Activated CD4-positive, alpha-beta memory T cell treated with anti-CD3 and anti-CD28 coated beads for 36 hours (primary cell): ENCODE data around the gene NPHP4. TPM values are rescaled to one million over a fixed set of nuclear protein-coding genes. Genes with fewer than 3 reads are reported as not detected.
A peak's percentile ranks its signal among the peaks of the same experiment; 100 is the strongest.

ENCODE experiments used
- CTCF ChIA-PET: fragments of 350-600 bp; sonication (Branson Sonifier 250); formaldehyde crosslinking; loops from one replicate; lab custom pipeline; 2021; ENCODE audit warnings: antibody characterized with exemption, inconsistent platforms; lab: Charles Lee
- POLR2A ChIA-PET: fragments of 350-600 bp; sonication (Branson Sonifier 250); formaldehyde crosslinking; loops from one replicate; lab custom pipeline; 2021; ENCODE audit warnings: antibody characterized with exemption; lab: Charles Lee
- DNase-seq: peaks from one replicate; pipeline ENCODE4 v3.0.0-alpha.2; 2020
- H3K27ac Mint-ChIP-seq: one replicate; pipeline ENCODE4 v1.8.0; 2021; ENCODE audit warnings: mixed read lengths
- H3K27me3 Mint-ChIP-seq: one replicate; pipeline ENCODE4 v1.8.0; 2021; ENCODE audit warnings: mixed read lengths
- H3K36me3 Mint-ChIP-seq: one replicate; pipeline ENCODE4 v1.8.0; 2021; ENCODE audit warnings: mixed read lengths
- H3K4me1 Mint-ChIP-seq: one replicate; pipeline ENCODE4 v1.8.0; 2021; ENCODE audit warnings: low read depth, mixed read lengths
- H3K4me3 Mint-ChIP-seq: one replicate; pipeline ENCODE4 v1.8.0; 2021; ENCODE audit warnings: mild to moderate bottlenecking, mixed read lengths
- H3K9me3 Mint-ChIP-seq: one replicate; pipeline ENCODE4 v1.8.0; 2021; ENCODE audit warnings: mixed read lengths
- intact Hi-C: fragments of 100-400 bp; cut with micrococcal nuclease; formaldehyde crosslinking; loops from one replicate; pipeline ENCODE4 v1.15.1; 2023
- total RNA-seq, 2 experiments: library from RNA; stranded (reverse); gene quantifications; one replicate each; pipeline ENCODE4 v1.2.3, GENCODE V29; 2021

NPHP4 gene
- total RNA-seq, 2 experiments from 2014 or later = 14.0 to 14.6 TPM

DNA sequence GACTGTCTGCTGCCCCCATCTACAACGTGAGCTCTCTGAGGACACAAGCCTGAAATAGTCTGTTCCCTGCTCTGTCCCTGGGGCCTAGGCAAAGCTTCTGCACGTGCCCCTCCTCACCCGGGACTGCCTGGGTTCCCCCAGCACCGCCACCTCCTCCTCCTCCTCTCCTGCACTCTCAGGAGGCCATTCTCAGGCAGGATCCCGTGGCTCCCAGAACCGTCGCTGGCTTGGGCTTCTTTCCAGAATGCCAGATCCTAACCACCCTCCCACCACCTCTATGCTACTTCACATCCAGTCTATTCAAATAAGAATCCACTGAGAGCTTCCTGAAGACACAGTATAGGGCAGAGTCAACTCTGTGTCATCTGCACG lies 11.2 kb downstream of the NPHP4 start:
- CTCF ChIA-PET = no interaction called here
- POLR2A ChIA-PET = no interaction called here

GRCh38 chr1:5980314-5981008 lies 11.8 kb downstream of the NPHP4 start:
- H3K9me3 Mint-ChIP-seq = no peaks in the 10 kb centered on the region
- no peak overlapping the region for H3K27ac Mint-ChIP-seq
- CTCF ChIA-PET = no interaction called here
- DNase-seq = no peak
- POLR2A ChIA-PET = no interaction called here
- peaks cover 13% of the 10 kb centered on the region for H3K36me3 Mint-ChIP-seq
- intact Hi-C loops = no loop called here
- no peaks in the 10 kb centered on the region for H3K27me3 Mint-ChIP-seq
- H3K4me1 Mint-ChIP-seq = no peaks in the 10 kb centered on the region
- H3K4me3 Mint-ChIP-seq = no peak overlapping the region

More for the DNA sequence above, 11.2 kb downstream of the NPHP4 start:
- H3K27ac Mint-ChIP-seq = no peak overlapping the region
- peaks cover 13% of the 10 kb centered on the region for H3K36me3 Mint-ChIP-seq
- no peak overlapping the region for H3K4me3 Mint-ChIP-seq
- DNase-seq = no peak
- H3K9me3 Mint-ChIP-seq = no peaks in the 10 kb centered on the region
- no peaks in the 10 kb centered on the region for H3K27me3 Mint-ChIP-seq
- intact Hi-C loops = no loop called here
- no peaks in the 10 kb centered on the region for H3K4me1 Mint-ChIP-seq

DNA sequence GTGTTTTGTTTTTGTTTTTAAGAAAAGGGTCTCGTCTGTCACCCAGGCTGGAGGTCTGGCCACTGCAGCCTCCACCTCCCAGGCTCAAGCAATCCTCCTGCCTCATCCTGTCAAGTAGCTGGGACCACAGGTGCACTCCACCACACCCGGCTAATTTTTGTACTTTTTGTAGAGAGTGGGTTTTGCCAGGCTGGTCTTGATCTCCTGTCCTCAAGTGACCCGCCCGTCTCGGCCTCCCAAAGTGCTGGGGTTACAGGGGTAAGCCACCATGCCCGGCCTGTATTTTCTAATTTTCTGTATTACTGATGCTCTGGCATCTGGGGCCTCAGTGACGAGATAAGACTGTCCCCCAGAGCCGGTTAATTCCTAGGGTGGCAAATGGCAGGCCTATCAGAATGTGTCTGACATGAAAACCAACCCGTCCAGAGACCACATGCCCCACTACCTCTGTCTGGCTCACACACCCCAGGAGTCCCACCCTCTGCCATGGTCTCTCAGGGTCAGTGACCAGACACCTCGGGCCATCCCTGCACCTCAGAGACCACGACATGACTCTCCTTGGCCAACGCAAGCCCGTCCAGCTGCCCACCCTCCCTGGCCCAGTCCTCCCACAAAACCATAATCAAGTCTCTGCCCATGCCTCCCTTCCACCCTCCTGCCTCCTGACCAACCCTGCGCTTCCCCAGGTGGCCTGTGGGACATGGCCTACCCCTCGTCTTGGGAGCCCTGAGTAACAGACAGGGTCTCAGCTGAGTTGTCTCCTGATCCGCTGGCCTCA lies 12.5 kb downstream of the NPHP4 start:
- CTCF ChIA-PET = no interaction called here
- intact Hi-C loops = no loop called here
- peaks cover 13% of the 10 kb centered on the region for H3K36me3 Mint-ChIP-seq
- DNase-seq = no peak
- no peak overlapping the region for H3K27ac Mint-ChIP-seq
- H3K27me3 Mint-ChIP-seq = no peaks in the 10 kb centered on the region
- no peaks in the 10 kb centered on the region for H3K4me1 Mint-ChIP-seq
- POLR2A ChIA-PET = no interaction called here
- no peak overlapping the region for H3K4me3 Mint-ChIP-seq
- H3K9me3 Mint-ChIP-seq = no peaks in the 10 kb centered on the region

DNA sequence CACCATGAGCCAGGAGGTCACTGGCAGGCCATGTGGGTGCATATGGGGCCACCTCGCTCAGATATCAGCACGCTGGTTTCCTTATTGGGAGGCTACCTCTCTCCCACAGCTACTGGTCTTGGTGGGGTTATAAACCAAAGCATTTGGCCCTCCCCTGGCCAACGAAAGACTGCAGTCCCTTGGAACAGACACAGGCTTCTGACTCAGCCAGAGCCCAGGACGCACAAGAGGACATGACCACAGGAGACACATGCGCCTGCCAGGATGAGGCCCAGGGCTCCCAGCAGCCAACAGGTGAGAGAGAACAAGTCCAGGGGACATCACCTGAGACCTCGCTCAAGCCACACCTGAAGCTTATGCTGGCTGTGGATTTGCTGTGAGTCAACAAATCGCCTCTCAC lies 13.8 kb downstream of the NPHP4 start:
- no peak overlapping the region for H3K27ac Mint-ChIP-seq
- peaks cover 13% of the 10 kb centered on the region for H3K36me3 Mint-ChIP-seq
- DNase-seq = no peak
- ChIA-PET CTCF (no interaction called here), POLR2A (no interaction called here)
- H3K9me3 Mint-ChIP-seq = no peaks in the 10 kb centered on the region
- no peak overlapping the region for H3K4me3 Mint-ChIP-seq
- no peaks in the 10 kb centered on the region for H3K27me3 Mint-ChIP-seq
- intact Hi-C loops = no loop called here
- H3K4me1 Mint-ChIP-seq = no peaks in the 10 kb centered on the region

DNA sequence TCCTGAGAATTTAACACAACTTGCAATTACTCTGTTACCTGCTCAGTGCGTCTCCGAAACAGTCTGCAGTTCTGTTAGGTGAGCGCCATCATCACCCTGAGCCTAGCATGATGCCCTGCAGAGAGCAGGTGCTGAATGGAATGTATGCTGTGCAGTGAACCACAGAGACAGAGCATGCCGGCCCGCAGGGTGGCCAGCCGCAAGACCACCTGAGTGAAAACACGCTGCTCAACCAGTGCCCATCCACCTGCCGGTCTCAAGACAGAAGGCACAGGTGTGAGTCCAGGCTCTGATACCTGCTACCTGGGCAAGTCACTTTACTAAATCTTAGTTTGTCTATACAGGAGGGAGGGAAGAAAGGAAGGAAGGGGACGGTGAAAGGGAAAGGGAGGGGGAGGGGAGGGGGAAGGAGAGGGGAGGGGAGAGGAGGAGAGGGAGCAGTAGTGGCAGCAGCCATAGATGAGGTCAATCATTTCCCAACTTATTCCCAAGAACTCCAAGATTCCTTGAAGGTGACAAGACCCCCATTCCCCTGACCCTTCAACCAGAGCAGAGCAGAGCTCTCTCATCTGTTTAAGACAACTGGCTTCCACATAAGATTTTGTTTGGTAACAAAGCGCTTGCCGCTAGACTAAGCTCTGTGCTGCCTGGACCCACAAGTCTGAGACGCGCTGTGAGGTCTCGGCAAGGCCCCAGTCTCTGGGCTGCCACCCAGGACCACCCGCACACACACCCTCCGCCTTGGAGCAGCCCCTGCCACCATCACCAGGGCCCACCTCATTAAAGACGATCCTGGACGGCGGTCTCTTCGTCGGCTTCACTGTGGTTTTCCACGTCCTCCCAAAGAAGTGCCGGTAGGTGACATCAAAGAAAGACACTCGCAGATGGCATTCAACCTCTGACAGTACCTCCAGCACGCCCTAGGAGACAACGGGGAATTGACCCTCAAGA lies 14.5 kb downstream of the NPHP4 start:
- Mint-ChIP-seq H3K27me3 (no peaks in the 10 kb centered on the region), H3K4me1 (no peaks in the 10 kb centered on the region), H3K9me3 (no peaks in the 10 kb centered on the region), H3K27ac (peak overlapping the region; percentile 40), H3K4me3 (no peak overlapping the region), H3K36me3 (peaks cover 13% of the 10 kb centered on the region)
- ChIA-PET POLR2A (no interaction called here), CTCF (no interaction called here)
- intact Hi-C loops = no loop called here
- no peak for DNase-seq

- ChIA-PET POLR2A (no interaction called here), CTCF (interaction anchor here (1.9 kb wide), 1 partner anchor 465 kb away, joined by 5 read pairs; no protein-coding TSS in a partner anchor)
- no peak for DNase-seq
- Mint-ChIP-seq H3K4me3 (no peak overlapping the region), H3K27ac (no peak overlapping the region), H3K36me3 (peaks cover 14% of the 10 kb centered on the region), H3K27me3 (no peaks in the 10 kb centered on the region), H3K9me3 (no peaks in the 10 kb centered on the region), H3K4me1 (no peaks in the 10 kb centered on the region)
- intact Hi-C loops = no loop called here
These were observed 15.3 kb downstream of the NPHP4 start for GRCh38 chr1:5976726-5977493.

GRCh38 chr1:5976231-5976630 lies 16.0 kb downstream of the NPHP4 start:
- peaks cover 14% of the 10 kb centered on the region for H3K36me3 Mint-ChIP-seq
- CTCF ChIA-PET = interaction anchor here (1.9 kb wide), 1 partner anchor 464 kb away, joined by 5 read pairs; no protein-coding TSS in a partner anchor
- no peaks in the 10 kb centered on the region for H3K4me1 Mint-ChIP-seq
- no peaks in the 10 kb centered on the region for H3K9me3 Mint-ChIP-seq
- no peak for DNase-seq
- POLR2A ChIA-PET = no interaction called here
- H3K27me3 Mint-ChIP-seq = no peaks in the 10 kb centered on the region
- H3K27ac Mint-ChIP-seq = no peak overlapping the region
- intact Hi-C loops = no loop called here
- H3K4me3 Mint-ChIP-seq = no peak overlapping the region

- CTCF ChIA-PET = interaction anchor here (0.6 to 1.9 kb wide), 8 partner anchors 20 to 466 kb away, joined by 3 to 8 read pairs (median 4); no protein-coding TSS in a partner anchor
These were observed 16.9 kb downstream of the NPHP4 start for GRCh38 chr1:5975133-5975880.

GRCh38 chr1:5974631-5975030 lies 17.6 kb downstream of the NPHP4 start:
- intact Hi-C loops = no loop called here
- no peaks in the 10 kb centered on the region for H3K4me1 Mint-ChIP-seq
- POLR2A ChIA-PET = no interaction called here
- H3K36me3 Mint-ChIP-seq = peaks cover 14% of the 10 kb centered on the region
- DNase-seq = no peak
- H3K27ac Mint-ChIP-seq = no peak overlapping the region
- CTCF ChIA-PET = interaction anchor here (0.7 to 1.9 kb wide), 6 partner anchors 19 to 465 kb away, joined by 3 to 8 read pairs (median 4); no protein-coding TSS in a partner anchor
- no peak overlapping the region for H3K4me3 Mint-ChIP-seq
- H3K27me3 Mint-ChIP-seq = no peaks in the 10 kb centered on the region
- H3K9me3 Mint-ChIP-seq = no peaks in the 10 kb centered on the region

More at GRCh38 chr1:5975133-5975880, 16.9 kb downstream of the NPHP4 start:
- Mint-ChIP-seq H3K4me1 (no peaks in the 10 kb centered on the region), H3K27ac (no peak overlapping the region), H3K4me3 (no peak overlapping the region), H3K36me3 (peaks cover 14% of the 10 kb centered on the region), H3K27me3 (no peaks in the 10 kb centered on the region), H3K9me3 (no peaks in the 10 kb centered on the region)
- DNase-seq = peak; percentile 62
- POLR2A ChIA-PET = no interaction called here
- intact Hi-C loops = no loop called here

DNA sequence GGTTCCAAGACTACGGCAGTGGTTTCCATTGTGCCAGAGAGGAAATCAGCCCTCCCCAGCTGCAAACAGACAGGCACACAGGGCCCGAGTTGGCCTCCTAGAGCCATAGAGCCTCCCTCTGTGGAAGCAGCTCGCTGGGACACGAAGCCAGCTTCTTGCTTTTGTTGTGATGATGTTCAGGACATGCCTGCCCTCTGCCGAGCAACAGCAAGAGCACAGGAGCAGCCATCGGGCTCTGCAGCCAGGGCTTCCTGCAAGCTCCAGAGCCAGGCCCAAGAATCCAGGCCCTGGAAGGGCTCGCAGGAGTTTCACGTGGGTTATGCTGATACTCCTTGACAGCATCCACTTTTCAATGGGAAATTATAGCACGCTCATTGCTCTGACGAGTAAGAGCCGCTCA lies 18.5 kb downstream of the NPHP4 start:
- no peak for DNase-seq
- POLR2A ChIA-PET = no interaction called here
- no peak overlapping the region for H3K4me3 Mint-ChIP-seq
- H3K36me3 Mint-ChIP-seq = peaks cover 14% of the 10 kb centered on the region
- H3K9me3 Mint-ChIP-seq = no peaks in the 10 kb centered on the region
- CTCF ChIA-PET = no interaction called here
- no peaks in the 10 kb centered on the region for H3K4me1 Mint-ChIP-seq
- H3K27me3 Mint-ChIP-seq = no peaks in the 10 kb centered on the region
- intact Hi-C loops = no loop called here
- H3K27ac Mint-ChIP-seq = no peak overlapping the region

DNA sequence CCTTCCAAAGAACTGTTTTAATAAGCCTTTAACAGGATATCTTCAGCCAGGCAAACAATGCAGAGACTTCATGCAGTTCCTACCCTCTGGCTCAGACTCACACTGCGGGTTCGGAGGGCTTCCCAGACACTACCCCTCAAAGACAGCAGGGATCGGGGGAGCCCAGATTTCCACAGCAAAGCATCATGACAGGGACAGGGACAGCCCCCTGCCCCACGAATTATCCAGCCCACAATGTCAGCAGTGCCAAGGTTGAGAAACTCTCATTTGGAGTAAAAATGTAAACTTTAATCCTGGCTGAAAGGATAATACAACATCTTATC lies 20.1 kb downstream of the NPHP4 start:
- no peak overlapping the region for H3K27ac Mint-ChIP-seq
- ChIA-PET POLR2A (interaction anchor here (0.6 to 1.2 kb wide), 2 partner anchors 23 to 63 kb away, joined by 3 to 5 read pairs; no protein-coding TSS in a partner anchor), CTCF (interaction anchor here (0.7 kb wide), 1 partner anchor 334 kb away, joined by 4 read pairs; no protein-coding TSS in a partner anchor)
- intact Hi-C loops = no loop called here
- H3K36me3 Mint-ChIP-seq = peaks cover 8% of the 10 kb centered on the region
- no peaks in the 10 kb centered on the region for H3K4me1 Mint-ChIP-seq
- no peaks in the 10 kb centered on the region for H3K9me3 Mint-ChIP-seq
- H3K4me3 Mint-ChIP-seq = no peak overlapping the region
- H3K27me3 Mint-ChIP-seq = no peaks in the 10 kb centered on the region
- no peak for DNase-seq
